ENCODE measurements around the gene PCBP2.
A peak's percentile ranks its signal among the peaks of the same experiment; 100 is the strongest.
"Not testable (repeated sequence)": the region's sequence is repeated elsewhere in the genome, so short reads cannot be mapped to it uniquely, and the experiment has no call there.

The PCBP2 gene

DNA sequence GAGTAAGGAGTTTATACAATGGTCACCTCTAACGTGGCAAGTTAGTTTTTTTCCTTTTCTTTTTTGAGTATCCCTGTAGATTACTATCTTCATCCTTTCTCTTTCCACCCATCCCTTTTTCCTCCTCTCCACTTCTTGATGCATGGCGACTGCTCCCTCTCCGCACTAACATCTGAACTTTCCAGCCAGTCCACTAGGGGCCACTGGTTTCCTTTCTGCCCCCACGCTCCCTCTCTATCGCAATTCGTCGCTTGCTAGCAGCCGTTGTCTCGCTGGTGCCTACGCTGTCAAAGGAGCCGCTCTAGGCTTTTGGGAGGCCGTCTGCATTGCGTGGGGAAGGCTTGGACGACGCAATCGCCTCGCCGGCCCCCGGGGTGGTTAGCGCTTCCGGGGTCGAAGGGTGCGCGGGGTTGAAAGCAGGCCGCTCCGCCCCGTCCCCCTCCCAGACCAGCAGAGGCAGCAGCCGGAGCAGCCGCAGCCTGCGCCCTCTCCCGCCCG, at the start of gene PCBP2:
Gene PCBP2, plus strand, starts transcription at position 442 of the 498 bp plus-strand sequence. CDS start 2,699 bp downstream, outside the sequence.
- peak within 1 kb of the TSS; percentile 84 to 87 for H3K4me3 ChIP-seq (replicated peaks in 1 of 2; ENCODE audit: low read depth in 2 of 2, low read length in 2 of 2)
- DNase-seq (ENCODE audit: low read depth in 2 of 2), result peak; percentile 100
- TF ChIP-seq, protein P1, sequence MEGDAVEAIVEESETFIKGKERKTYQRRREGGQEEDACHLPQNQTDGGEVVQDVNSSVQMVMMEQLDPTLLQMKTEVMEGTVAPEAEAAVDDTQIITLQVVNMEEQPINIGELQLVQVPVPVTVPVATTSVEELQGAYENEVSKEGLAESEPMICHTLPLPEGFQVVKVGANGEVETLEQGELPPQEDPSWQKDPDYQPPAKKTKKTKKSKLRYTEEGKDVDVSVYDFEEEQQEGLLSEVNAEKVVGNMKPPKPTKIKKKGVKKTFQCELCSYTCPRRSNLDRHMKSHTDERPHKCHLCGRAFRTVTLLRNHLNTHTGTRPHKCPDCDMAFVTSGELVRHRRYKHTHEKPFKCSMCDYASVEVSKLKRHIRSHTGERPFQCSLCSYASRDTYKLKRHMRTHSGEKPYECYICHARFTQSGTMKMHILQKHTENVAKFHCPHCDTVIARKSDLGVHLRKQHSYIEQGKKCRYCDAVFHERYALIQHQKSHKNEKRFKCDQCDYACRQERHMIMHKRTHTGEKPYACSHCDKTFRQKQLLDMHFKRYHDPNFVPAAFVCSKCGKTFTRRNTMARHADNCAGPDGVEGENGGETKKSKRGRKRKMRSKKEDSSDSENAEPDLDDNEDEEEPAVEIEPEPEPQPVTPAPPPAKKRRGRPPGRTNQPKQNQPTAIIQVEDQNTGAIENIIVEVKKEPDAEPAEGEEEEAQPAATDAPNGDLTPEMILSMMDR (IDR thresholded peaks at IDR 0.05; ENCODE audit: low read depth, low read length), result peak; percentile 88

DNA sequence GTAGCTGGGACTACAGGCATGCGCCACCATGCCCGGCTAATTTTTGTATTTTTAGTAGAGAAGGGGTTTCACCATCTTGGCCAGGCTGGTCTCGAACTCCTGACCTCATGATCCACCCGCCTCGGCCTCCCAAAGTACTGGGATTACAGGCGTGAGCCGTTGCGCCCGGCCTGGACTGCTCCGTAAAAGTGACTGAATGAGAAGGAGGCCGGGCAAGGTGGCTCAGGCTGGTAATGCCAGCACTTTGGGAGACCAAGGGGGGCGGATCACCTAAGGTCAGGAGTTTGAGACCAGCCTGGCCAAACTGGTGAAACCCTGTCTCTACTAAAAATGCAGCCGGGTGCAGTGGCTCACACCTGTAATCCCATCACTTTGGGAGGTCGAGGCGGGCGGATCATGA, 49.6 kb upstream of the PCBP2 start:
- not testable (repeated sequence) for DNase-seq (ENCODE audit: low read depth in 2 of 2); H3K4me3 ChIP-seq (replicated peaks in 1 of 2; ENCODE audit: low read depth in 2 of 2, low read length in 2 of 2)

DNA sequence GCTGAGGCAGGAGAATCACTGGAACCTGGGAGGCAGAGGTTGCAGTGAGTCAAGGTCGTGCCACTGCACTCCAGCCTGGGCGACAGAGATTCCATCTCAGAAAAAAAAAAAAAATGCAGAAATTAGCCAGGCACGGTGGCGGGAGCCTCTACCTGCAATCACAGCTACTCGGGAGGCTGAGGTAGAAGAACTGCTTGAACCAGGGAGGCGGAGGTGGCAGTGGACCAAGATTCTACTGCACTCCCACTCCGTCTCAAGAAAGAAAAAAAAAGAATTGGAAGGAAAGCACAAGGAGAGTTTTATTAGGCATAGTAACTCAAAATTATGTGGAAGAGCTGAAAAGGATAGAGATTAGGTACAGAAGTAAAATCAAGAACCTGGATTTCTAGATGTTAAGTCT, 49.0 kb upstream of the PCBP2 start:
- H3K4me3 ChIP-seq (replicated peaks in 1 of 2; ENCODE audit: low read depth in 2 of 2, low read length in 2 of 2), result no peak overlapping the region
- TF ChIP-seq, protein P1 (IDR thresholded peaks at IDR 0.05; ENCODE audit: low read depth, low read length), result no peak
- DNase-seq (ENCODE audit: low read depth in 2 of 2), result no peak

DNA sequence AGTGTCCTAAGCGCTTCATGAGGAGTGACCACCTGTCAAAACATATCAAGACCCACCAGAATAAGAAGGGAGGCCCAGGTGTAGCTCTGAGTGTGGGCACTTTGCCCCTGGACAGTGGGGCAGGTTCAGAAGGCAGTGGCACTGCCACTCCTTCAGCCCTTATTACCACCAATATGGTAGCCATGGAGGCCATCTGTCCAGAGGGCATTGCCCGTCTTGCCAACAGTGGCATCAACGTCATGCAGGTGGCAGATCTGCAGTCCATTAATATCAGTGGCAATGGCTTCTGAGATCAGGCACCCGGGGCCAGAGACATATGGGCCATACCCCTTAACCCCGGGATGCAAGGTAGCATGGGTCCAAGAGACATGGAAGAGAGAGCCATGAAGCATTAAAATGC, 41.0 kb upstream of the PCBP2 start:
- no peak overlapping the region for H3K4me3 ChIP-seq (replicated peaks in 1 of 2; ENCODE audit: low read depth in 2 of 2, low read length in 2 of 2)

DNA sequence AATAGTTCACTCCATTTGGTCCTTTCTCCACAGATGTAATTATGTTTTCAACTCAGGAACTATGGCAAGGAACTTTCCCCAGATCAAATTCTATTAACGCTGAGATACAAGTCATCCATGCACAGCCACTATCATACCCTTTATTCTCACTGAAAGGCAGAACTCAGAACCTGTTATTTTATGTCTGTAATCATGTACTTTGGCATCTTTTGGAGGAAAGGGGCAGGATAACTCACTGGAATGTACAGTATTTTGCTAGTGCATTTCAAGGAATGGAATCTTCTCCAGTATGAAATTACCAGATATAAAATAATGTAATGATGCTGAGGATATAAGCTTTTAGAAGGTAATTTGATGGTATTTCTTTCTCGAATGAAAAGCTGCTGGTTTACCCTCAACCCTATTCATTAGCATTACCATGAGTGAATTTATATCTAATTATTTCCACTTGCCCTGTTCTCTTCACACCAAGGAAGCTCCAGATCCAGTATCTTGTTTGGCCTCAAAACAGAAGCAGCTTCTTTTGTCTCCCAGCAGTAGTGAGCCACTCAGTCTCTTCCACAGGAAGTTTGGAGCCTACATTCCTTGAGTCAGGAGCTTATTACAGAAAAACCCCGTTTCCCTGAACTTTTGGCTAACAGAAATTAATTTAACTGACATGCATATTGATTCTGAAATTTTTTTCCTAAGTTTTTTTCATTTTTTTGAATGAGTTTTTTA, 38.3 kb upstream of the PCBP2 start:
- no peak overlapping the region for H3K4me3 ChIP-seq (replicated peaks in 1 of 2; ENCODE audit: low read depth in 2 of 2, low read length in 2 of 2)
- TF ChIP-seq, protein P1 (IDR thresholded peaks at IDR 0.05; ENCODE audit: low read depth, low read length), result no peak
- peak; percentile 28 to 32 for DNase-seq (ENCODE audit: low read depth in 2 of 2)

More for the DNA sequence above, 41.0 kb upstream of the PCBP2 start:
- DNase-seq (ENCODE audit: low read depth in 2 of 2), result no peak
- TF ChIP-seq, protein P1 (IDR thresholded peaks at IDR 0.05; ENCODE audit: low read depth, low read length), result no peak

DNA sequence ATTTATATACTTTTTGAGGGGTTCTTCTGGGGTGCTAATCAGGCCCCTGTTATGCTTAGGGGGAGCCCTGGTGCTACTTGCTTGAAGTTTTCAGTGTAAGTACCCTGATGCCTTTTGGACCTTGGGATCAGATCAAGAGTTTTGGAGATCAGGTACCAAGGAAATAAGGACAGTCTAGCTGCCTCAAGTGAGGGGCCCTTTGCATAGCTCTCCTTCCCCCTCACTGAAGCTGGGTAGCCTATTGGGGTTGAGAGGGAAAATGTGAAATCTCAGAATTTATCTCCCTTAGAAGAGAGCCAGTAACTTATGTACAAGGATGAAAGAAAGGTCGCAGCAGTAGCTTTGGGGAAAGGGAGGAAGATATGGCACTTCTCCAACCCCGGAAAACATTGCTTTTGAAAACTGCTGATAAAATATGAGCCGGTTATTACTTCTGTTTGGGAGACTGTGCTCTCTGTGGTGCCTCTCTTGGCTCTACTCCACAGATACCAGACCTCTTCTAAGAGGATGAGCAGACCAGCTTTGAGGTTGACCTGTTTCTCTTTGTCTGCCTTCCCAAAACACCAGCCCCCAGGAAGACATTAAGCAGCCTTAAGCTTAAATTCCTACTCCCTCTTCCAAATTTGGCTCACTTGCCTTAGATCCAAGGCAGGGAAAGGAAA, 37.0 kb upstream of the PCBP2 start:
- no peak overlapping the region for H3K4me3 ChIP-seq (replicated peaks in 1 of 2; ENCODE audit: low read depth in 2 of 2, low read length in 2 of 2)
- DNase-seq (ENCODE audit: low read depth in 2 of 2), result peak in 1 of 2 donors; percentile 44
- TF ChIP-seq, protein P1 (IDR thresholded peaks at IDR 0.05; ENCODE audit: low read depth, low read length), result no peak

DNA sequence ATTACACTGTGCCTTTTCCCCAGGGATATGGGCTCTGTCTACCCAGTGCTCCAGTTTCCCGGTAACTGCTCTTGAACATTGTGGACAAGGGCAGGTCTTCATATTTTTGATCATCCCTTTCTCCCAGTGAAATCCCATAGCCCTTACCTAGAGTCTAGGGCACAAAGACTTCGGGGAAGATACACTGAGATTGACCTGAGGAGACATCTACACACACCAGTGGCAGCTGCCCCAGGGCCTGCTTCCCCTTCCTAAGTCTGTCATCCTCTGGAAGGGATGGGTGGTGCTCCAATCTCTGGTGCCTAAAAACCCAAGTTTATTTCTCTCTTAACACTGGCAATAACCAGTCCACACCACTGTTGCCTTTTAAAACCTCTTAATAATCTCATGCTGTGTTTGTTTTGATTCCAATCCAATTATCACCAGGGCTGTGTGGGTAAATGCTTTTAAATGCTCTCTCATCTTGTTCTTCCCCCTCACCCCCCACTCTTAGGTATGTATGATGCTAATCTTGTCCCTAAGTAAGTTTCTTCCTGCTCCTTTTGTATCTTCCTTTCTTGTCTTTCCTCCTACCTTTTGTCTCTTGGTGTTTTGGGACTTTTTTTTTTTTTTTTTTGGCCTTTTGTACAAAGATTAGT, 36.0 kb upstream of the PCBP2 start:
- H3K4me3 ChIP-seq (replicated peaks in 1 of 2; ENCODE audit: low read depth in 2 of 2, low read length in 2 of 2); DNase-seq (ENCODE audit: low read depth in 2 of 2): not testable (repeated sequence)

DNA sequence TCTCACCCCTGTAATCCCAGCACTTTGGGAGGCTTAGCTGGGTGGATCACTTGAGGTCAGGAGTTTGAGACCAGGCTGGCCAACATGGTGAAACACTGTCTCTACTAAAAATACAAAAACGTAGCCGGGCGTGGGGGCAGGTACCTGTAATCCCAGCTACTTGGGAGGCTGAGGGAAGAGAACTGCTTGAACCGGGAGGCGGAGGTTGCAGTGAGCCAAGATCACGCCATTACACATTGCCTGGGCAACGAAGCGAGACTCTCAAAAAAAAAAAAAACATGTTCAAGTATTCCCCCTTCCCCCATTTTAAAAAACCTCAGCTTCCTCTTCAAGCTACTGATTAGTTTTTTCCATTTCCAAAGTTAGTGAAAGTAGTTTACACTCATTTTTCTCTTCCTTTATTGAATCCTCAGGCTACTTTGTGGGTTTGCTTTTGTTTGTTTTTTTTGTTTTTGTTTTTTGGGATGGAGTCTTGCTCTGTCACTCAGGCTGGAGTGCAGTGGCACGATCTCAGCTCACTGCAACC, 34.5 kb upstream of the PCBP2 start:
- not testable (repeated sequence) for H3K4me3 ChIP-seq (replicated peaks in 1 of 2; ENCODE audit: low read depth in 2 of 2, low read length in 2 of 2); DNase-seq (ENCODE audit: low read depth in 2 of 2)

Measured in cardiac fibroblast (primary cell).